Mammary epithelial cell (primary cell): Measurements from ENCODE around the gene GNB4.

Experiments
- EZH2 ChIP-seq: IDR thresholded peaks from 2 replicates; pipeline ENCODE4 v1.6.1; 2012; ENCODE audit warnings: low read length, inconsistent platforms, borderline replicate concordance
- TF ChIP-seq, protein P1 (sequence below), 2 donors: IDR thresholded peaks in 1 of 2; conservative IDR thresholded peaks in 1 of 2; 2 replicates each; pipeline ENCODE4 v1.5.1; 2011 to 2012; ENCODE audit warnings: inconsistent platforms in 2 of 2, low read length in 2 of 2, mild to moderate bottlenecking in 2 of 2, control low read depth in 1 of 2, low read depth in 1 of 2; ENCODE audit not compliant: insufficient read depth in 1 of 2; ENCODE audit errors: extremely low read depth in 1 of 2

- no peak for TF ChIP-seq EZH2
- TF ChIP-seq, protein P1, sequence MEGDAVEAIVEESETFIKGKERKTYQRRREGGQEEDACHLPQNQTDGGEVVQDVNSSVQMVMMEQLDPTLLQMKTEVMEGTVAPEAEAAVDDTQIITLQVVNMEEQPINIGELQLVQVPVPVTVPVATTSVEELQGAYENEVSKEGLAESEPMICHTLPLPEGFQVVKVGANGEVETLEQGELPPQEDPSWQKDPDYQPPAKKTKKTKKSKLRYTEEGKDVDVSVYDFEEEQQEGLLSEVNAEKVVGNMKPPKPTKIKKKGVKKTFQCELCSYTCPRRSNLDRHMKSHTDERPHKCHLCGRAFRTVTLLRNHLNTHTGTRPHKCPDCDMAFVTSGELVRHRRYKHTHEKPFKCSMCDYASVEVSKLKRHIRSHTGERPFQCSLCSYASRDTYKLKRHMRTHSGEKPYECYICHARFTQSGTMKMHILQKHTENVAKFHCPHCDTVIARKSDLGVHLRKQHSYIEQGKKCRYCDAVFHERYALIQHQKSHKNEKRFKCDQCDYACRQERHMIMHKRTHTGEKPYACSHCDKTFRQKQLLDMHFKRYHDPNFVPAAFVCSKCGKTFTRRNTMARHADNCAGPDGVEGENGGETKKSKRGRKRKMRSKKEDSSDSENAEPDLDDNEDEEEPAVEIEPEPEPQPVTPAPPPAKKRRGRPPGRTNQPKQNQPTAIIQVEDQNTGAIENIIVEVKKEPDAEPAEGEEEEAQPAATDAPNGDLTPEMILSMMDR (conservative IDR thresholded peaks at IDR 0.05 in 1 of 2, IDR thresholded peaks at IDR 0.05 in 1 of 2; ENCODE audit: extremely low read depth in 1 of 2, insufficient read depth in 1 of 2, low read depth in 1 of 2, low read length in 2 of 2): no peak
Measured at GRCh38 chr3:179375091-179375999, 75.9 kb downstream of the GNB4 start.
